ENCODE data around the gene RPL31. TPM values are rescaled to one million over a fixed set of nuclear protein-coding genes. Genes with fewer than 3 reads are reported as not detected.

Gene RPL31
- total and polyA plus RNA-seq, 12 donors, result 413 to 4,491 (median 1,112) TPM

GRCh38 chr2:100983684-100984310 lies 18.3 kb upstream of the RPL31 start:
- intact Hi-C loops (cut with DNase I), result loop anchor here (2.0 to 5.0 kb wide), 4 partner anchors 166 to 373 kb away; no protein-coding TSS in a partner anchor
- 58 to 68% (median 63%) methylated on average over 11 of the region's 11 CpGs for WGBS, 4 donors
- Histone ChIP-seq H3K27ac (peak overlapping the region in 2 of 5 donors; percentile 24 to 47), H3K4me1 (replicated peaks in 1 of 2) (peaks cover 0 to 8% of the 10 kb centered on the region in 2 donors), H3K36me3 (replicated peaks in 1 of 2) (no peaks in the 10 kb centered on the region), H3K4me3 (no peak overlapping the region), H3K9me3 (replicated peaks in 1 of 3) (no peaks in the 10 kb centered on the region), H3K27me3 (no peaks in the 10 kb centered on the region)
- DNase-seq, result peak in 3 of 7 donors; percentile 35 to 48 (median 44)
- no peak for TF ChIP-seq POLR2A (IDR thresholded peaks at IDR 0.05)
- peak in 3 of 6 experiments; percentile 25 to 53 (median 43) for TF ChIP-seq CTCF (IDR thresholded peaks at IDR 0.05)

GRCh38 chr2:100984892-100985307 lies 17.2 kb upstream of the RPL31 start:
- DNase-seq, result peak; percentile 71 to 92 (median 80)
- Histone ChIP-seq H3K27ac (peak overlapping the region in 1 of 5 donors; percentile 24), H3K36me3 (replicated peaks in 1 of 2) (no peaks in the 10 kb centered on the region), H3K4me3 (no peak overlapping the region), H3K27me3 (no peaks in the 10 kb centered on the region), H3K9me3 (replicated peaks in 1 of 3) (no peaks in the 10 kb centered on the region), H3K4me1 (replicated peaks in 1 of 2) (peaks cover 0 to 8% of the 10 kb centered on the region in 2 donors)
- intact Hi-C loops (cut with DNase I), result loop anchor here (2.0 to 5.0 kb wide), 4 partner anchors 168 to 374 kb away; no protein-coding TSS in a partner anchor
- 28 to 32% (median 29%) methylated on average over 7 of the region's 7 CpGs for WGBS, 4 donors
- TF ChIP-seq CTCF (IDR thresholded peaks at IDR 0.05), result peak; percentile 82 to 96 (median 92)
- no peak for TF ChIP-seq POLR2A (IDR thresholded peaks at IDR 0.05)

- H3K27me3 ChIP-seq, result no peaks in the 10 kb centered on the region
- peaks cover 0 to 8% of the 10 kb centered on the region in 2 donors for H3K4me1 ChIP-seq (replicated peaks in 1 of 2)
- no peak overlapping the region for H3K27ac ChIP-seq
- intact Hi-C loops (cut with DNase I), result loop anchor here in 1 of 2 donors (5.0 kb wide), 1 partner anchor 374 kb away; no protein-coding TSS in a partner anchor
- no peaks in the 10 kb centered on the region for H3K36me3 ChIP-seq (replicated peaks in 1 of 2)
- H3K4me3 ChIP-seq, result no peak overlapping the region
- TF ChIP-seq CTCF (IDR thresholded peaks at IDR 0.05) (no peak), POLR2A (IDR thresholded peaks at IDR 0.05) (no peak)
- H3K9me3 ChIP-seq (replicated peaks in 1 of 3), result no peaks in the 10 kb centered on the region
- DNase-seq, result no peak
- 87 to 94% (median 90%) methylated on average over 5 to 11 of the region's 11 CpGs for WGBS, 4 donors
These were observed 15.9 kb upstream of the RPL31 start for GRCh38 chr2:100986157-100986556.

- TF ChIP-seq POLR2A (IDR thresholded peaks at IDR 0.05) (no peak), CTCF (IDR thresholded peaks at IDR 0.05) (no peak)
- no peak overlapping the region for H3K27ac ChIP-seq
- H3K36me3 ChIP-seq (replicated peaks in 1 of 2), result no peaks in the 10 kb centered on the region
- 71 to 80% (median 74%) methylated on average over 3 of the region's 3 CpGs for WGBS, 4 donors
- intact Hi-C loops (cut with DNase I), result loop anchor here in 1 of 2 donors (5.0 kb wide), 1 partner anchor 375 kb away; no protein-coding TSS in a partner anchor
- no peak overlapping the region for H3K4me3 ChIP-seq
- no peaks in the 10 kb centered on the region for H3K9me3 ChIP-seq (replicated peaks in 1 of 3)
- H3K4me1 ChIP-seq (replicated peaks in 1 of 2), result peaks cover 0 to 8% of the 10 kb centered on the region in 2 donors
- no peak for DNase-seq
- no peaks in the 10 kb centered on the region for H3K27me3 ChIP-seq
These were observed 14.6 kb upstream of the RPL31 start for GRCh38 chr2:100987536-100987935.

All from adrenal gland (tissue), 12 donors.